Measurements from ENCODE around the gene ASB9.
"Not testable (repeated sequence)": the region's sequence is repeated elsewhere in the genome, so short reads cannot be mapped to it uniquely, and the experiment has no call there.

Gene ASB9

DNA sequence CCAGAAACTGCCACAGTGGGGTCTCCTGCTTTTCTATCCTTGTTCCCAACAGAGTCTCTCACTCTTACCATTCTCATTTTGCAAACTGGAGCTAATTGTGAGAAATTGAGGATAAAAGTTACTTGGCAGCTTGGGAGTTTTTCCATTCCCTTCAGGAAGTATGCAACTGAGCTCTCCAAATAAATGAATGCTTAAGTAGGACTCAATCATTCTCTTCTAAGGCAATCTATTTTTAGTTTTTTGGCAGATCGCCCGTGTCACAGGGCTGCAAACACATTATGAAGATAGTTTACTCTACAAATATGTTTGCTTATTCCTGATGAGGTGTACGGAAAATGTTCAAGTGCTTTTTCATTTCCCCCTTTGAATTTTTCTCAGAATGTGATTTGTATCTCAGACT is 40.2 kb upstream of the ASB9 start:
- Histone ChIP-seq H3K4me1 (ENCODE audit: control insufficient read depth in 1 of 2, insufficient read depth in 1 of 2, low read depth in 1 of 2, low read length in 1 of 2) (no peaks in the 10 kb centered on the region), H3K9me3 (no peaks in the 10 kb centered on the region), H3K27ac (no peak overlapping the region), H3K27me3 (no peaks in the 10 kb centered on the region), H3K4me3 (ENCODE audit: low read depth in 1 of 2, low read length in 1 of 2) (no peak overlapping the region), H3K36me3 (no peaks in the 10 kb centered on the region)
- TF ChIP-seq, protein P1, sequence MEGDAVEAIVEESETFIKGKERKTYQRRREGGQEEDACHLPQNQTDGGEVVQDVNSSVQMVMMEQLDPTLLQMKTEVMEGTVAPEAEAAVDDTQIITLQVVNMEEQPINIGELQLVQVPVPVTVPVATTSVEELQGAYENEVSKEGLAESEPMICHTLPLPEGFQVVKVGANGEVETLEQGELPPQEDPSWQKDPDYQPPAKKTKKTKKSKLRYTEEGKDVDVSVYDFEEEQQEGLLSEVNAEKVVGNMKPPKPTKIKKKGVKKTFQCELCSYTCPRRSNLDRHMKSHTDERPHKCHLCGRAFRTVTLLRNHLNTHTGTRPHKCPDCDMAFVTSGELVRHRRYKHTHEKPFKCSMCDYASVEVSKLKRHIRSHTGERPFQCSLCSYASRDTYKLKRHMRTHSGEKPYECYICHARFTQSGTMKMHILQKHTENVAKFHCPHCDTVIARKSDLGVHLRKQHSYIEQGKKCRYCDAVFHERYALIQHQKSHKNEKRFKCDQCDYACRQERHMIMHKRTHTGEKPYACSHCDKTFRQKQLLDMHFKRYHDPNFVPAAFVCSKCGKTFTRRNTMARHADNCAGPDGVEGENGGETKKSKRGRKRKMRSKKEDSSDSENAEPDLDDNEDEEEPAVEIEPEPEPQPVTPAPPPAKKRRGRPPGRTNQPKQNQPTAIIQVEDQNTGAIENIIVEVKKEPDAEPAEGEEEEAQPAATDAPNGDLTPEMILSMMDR (IDR thresholded peaks at IDR 0.05), result no peak

DNA sequence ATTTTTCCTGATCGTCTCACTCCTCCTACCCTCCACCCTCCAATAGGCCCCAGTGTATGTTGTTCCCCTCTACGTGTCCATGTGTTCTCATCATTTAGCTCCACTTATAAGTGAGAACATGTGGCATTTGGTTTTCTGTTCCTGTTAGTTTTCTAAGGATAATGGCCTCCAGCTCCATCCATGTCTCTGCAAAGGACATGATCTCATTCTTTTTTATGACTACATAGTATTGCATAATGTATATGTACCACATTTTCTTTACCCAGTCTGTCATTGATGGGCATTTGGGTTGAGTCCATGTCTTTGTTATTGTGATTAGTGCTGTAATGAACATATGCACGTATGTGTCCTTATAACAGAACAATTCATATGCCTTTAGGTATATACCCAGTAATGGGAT is 36.0 kb upstream of the ASB9 start:
- H3K9me3 ChIP-seq; H3K27me3 ChIP-seq; H3K4me1 ChIP-seq (ENCODE audit: control insufficient read depth in 1 of 2, insufficient read depth in 1 of 2, low read depth in 1 of 2, low read length in 1 of 2); H3K4me3 ChIP-seq (ENCODE audit: low read depth in 1 of 2, low read length in 1 of 2); H3K27ac ChIP-seq; H3K36me3 ChIP-seq: not testable (repeated sequence)

DNA sequence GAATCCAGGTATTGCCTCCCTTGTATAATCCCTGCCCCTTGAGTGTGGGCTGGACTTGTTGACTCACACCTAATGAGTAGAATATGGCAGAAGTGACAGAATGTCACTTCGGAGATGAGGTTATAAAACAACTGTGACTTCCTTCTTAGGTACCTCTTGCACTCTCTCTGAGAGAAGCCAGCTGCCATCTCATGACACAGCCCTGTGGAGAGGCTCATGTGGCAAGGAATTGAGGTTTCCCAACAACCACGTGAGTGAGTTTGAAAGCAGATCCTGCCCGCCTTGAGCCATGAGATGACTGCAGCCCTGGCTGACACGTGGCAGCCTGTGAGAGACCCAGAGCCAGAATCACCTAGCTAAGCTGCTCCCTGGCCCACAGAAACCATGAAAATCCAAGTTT is 32.0 kb upstream of the ASB9 start:
- Histone ChIP-seq H3K4me3 (ENCODE audit: low read depth in 1 of 2, low read length in 1 of 2) (no peak overlapping the region), H3K4me1 (ENCODE audit: control insufficient read depth in 1 of 2, insufficient read depth in 1 of 2, low read depth in 1 of 2, low read length in 1 of 2) (peaks cover 0 to 5% of the 10 kb centered on the region in 2 experiments), H3K27ac (no peak overlapping the region), H3K36me3 (no peaks in the 10 kb centered on the region), H3K9me3 (no peaks in the 10 kb centered on the region), H3K27me3 (no peaks in the 10 kb centered on the region)
- TF ChIP-seq, protein P1 (IDR thresholded peaks at IDR 0.05), result no peak

DNA sequence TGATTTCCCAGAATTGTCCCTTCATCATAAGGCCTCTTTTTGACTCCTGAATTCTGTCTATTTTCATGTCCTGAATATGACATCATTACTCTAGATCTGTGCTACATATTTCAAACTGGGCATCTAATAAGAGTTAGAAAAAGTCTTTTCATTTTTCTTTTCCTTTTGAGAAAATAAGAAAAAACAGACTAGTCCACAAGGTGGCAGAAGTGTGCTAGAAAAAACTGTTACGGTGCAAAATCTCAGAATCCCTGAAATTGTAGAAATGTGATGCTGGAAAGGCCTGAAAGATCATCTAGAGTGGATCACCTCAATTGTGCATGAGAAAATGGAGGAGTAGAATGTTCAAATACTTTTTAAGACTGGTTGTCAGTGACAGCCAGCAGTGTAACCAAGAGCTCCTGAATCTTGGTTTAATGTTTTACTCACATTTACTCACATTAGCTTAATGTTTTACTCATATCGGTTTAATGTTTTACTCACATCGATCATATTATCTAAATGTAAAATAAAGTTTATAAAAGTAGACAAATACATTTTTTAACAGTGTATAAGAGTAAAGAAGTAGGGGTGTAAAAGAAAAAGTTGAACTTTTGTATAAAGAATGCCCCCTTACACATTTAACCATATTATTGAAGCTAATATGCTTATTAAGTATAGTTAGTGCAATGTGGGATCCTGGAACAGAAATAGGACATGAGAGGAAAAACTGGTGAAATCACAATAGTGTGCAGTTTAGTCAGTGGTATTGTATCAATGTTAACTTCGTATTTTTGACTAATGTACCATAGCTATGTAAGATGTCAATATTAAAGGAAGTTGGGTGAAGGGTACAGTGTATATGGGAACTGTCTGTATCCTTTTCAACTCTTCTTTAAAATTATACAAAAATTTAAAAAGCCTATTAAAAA is 30.3 kb upstream of the ASB9 start:
- no peak overlapping the region for H3K27ac ChIP-seq
- no peaks in the 10 kb centered on the region for H3K9me3 ChIP-seq
- peaks cover 0 to 5% of the 10 kb centered on the region in 2 experiments for H3K4me1 ChIP-seq (ENCODE audit: control insufficient read depth in 1 of 2, insufficient read depth in 1 of 2, low read depth in 1 of 2, low read length in 1 of 2)
- no peaks in the 10 kb centered on the region for H3K27me3 ChIP-seq
- H3K4me3 ChIP-seq (ENCODE audit: low read depth in 1 of 2, low read length in 1 of 2), result no peak overlapping the region
- TF ChIP-seq, protein P1 (IDR thresholded peaks at IDR 0.05), result no peak
- no peaks in the 10 kb centered on the region for H3K36me3 ChIP-seq

DNA sequence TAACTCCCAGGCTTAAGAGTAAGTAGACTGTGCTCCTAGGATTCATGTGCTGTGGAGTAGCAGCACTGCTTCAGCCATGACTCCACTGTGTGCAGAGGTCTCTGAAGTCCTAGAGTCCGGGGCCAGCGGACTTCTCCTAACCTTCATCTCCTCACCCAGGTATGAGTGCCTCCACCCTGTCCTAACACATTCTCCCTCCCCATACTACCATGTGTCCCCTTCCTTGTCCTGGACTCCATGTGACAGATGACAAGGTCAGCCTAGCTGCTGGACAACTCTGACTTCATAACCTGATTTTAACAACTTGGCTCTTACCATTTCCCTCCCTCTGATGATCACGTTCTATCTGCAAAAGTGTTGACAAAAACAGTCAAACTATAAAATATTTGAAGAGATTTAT is 28.9 kb upstream of the ASB9 start:
- TF ChIP-seq, protein P1 (IDR thresholded peaks at IDR 0.05), result no peak
- no peak overlapping the region for H3K4me3 ChIP-seq (ENCODE audit: low read depth in 1 of 2, low read length in 1 of 2)
- H3K36me3 ChIP-seq, result no peaks in the 10 kb centered on the region
- no peak overlapping the region for H3K27ac ChIP-seq
- H3K27me3 ChIP-seq, result no peaks in the 10 kb centered on the region
- no peaks in the 10 kb centered on the region for H3K9me3 ChIP-seq
- H3K4me1 ChIP-seq (ENCODE audit: control insufficient read depth in 1 of 2, insufficient read depth in 1 of 2, low read depth in 1 of 2, low read length in 1 of 2), result peaks cover 0 to 5% of the 10 kb centered on the region in 2 experiments

DNA sequence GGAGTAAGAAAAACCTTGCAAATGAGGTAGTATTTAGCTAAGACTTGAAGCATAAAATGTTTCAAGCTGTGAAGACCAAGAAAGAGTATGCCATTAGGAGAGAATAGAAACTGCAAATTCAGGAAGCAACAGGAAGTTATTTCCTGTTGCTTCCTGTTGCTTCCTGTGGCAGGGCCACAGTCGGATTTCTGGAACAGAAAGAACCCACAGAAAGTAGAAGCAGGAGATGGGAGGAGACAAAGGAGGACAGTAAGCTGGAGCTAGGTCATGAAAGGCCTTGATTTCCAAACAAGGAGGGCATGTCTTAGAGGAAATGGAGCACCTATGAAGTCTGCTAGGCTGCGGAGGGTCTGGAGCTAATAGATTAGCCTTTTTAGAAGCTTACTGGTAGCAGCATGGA is 28.3 kb upstream of the ASB9 start:
- no peaks in the 10 kb centered on the region for H3K9me3 ChIP-seq
- no peaks in the 10 kb centered on the region for H3K27me3 ChIP-seq
- H3K4me1 ChIP-seq (ENCODE audit: control insufficient read depth in 1 of 2, insufficient read depth in 1 of 2, low read depth in 1 of 2, low read length in 1 of 2), result peaks cover 0 to 5% of the 10 kb centered on the region in 2 experiments
- no peak overlapping the region for H3K27ac ChIP-seq
- no peak overlapping the region for H3K4me3 ChIP-seq (ENCODE audit: low read depth in 1 of 2, low read length in 1 of 2)
- no peaks in the 10 kb centered on the region for H3K36me3 ChIP-seq
- TF ChIP-seq, protein P1 (IDR thresholded peaks at IDR 0.05), result no peak
